ENCODE measurements around the gene MAS1L. TPM values are rescaled to one million over a fixed set of nuclear protein-coding genes. Genes with fewer than 3 reads are reported as not detected.
"Not testable (repeated sequence)": the region's sequence is repeated elsewhere in the genome, so short reads cannot be mapped to it uniquely, and the experiment has no call there.

MAS1L gene
- total RNA-seq, 1 donor from 2014 or later = not detected

DNA sequence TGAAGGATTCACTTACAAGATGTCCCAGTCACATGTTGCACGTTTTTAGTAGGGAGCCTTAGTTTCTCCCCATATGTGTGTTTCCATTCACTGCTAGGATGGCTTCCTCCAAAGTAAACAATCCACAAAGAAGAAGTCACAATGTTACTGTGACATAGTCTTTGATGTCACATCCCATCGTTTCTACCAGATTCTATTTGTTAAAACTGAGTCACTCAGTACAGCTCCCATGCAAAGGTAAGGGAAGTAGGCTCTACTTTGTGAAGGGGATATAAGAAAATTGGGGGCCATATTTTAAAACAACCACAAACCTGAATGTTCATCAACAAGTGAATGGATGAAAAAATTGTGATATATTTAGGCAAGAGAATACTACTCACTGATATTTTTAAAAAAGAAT is 30.8 kb downstream of the MAS1L start, which contains the start of the genes OR11A1 and OR2H1:
Gene OR11A1, minus strand, starts transcription at position 101 of the 400 bp plus-strand sequence. CDS start 29,430 bp downstream, outside the sequence.
Gene OR2H1, plus strand, starts transcription at position 185 of the 400 bp plus-strand sequence. CDS start 4,615 bp downstream, outside the sequence.
- Histone ChIP-seq H3K27ac (no peak within 1 kb of the TSS), H3F3A (ENCODE audit: low read depth) (no peaks in the 10 kb centered on the region), H3K27me3 (no peaks in the 10 kb centered on the region), H3K4me1 (no peaks in the 10 kb centered on the region), H4K20me1 (ENCODE audit: low read depth) (no peaks in the 10 kb centered on the region), H3K4me2 (no peak within 1 kb of the TSS), H3K79me2 (ENCODE audit: low read depth) (no peaks in the 10 kb centered on the region), H3K36me3 (no peaks in the 10 kb centered on the region), H3K4me3 (no peak within 1 kb of the TSS), H3K9me3 (ENCODE audit: low read depth) (no peaks in the 10 kb centered on the region), H2AFZ (replicated peaks) (no peak within 1 kb of the TSS), H3K9ac (no peak within 1 kb of the TSS)
- TF ChIP-seq EZH2phosphoT487 (IDR thresholded peaks at IDR 0.05) (no peak), EZH2 (IDR thresholded peaks at IDR 0.05) (no peak)
- H3K9me3 Mint-ChIP-seq = no peaks in the 10 kb centered on the region
- H3K4me3 Mint-ChIP-seq = no peak within 1 kb of the TSS
- H3K4me1 Mint-ChIP-seq = no peaks in the 10 kb centered on the region
- no peaks in the 10 kb centered on the region for H3K27me3 Mint-ChIP-seq (ENCODE audit: insufficient read depth, low read depth)
- no peak within 1 kb of the TSS for H3K27ac Mint-ChIP-seq
- no peak for DNase-seq (ENCODE audit: low spot score)
- H3K36me3 Mint-ChIP-seq = no peaks in the 10 kb centered on the region

DNA sequence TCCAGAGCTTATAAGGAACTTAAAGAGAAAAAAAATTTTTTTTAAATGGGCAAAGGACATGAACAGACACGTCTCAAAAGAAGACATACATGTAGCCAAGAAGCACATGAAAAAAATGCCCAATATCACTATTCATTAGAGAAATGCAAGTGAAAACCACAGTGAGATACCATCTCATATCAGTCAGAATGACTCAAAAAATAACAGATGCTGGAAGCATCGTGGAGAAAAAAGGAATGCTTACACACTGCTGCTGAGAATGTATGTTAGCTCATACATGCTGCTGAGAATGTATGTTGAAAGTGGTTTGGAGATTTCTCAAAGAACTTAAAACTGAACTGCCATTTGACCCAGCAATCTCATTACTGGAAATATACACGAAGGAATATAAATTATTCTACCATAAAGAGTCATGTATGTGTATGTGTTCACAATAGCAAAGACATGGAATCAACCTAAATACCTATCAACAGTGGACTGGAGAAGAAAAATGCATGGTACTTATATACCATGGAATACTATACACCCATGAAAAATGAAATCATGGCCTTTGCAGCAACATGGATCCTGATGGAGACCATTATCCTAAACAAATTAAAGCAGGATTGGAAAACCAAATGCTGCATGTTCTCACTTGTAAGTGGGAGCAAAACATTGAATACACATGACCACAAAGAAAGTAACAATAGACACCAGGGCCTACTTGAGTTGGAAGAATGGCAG is 36.1 kb downstream of the MAS1L start:
- TF ChIP-seq EZH2phosphoT487 (IDR thresholded peaks at IDR 0.05) (no peak), EZH2 (IDR thresholded peaks at IDR 0.05) (no peak)
- TF ChIP-seq, protein P1, sequence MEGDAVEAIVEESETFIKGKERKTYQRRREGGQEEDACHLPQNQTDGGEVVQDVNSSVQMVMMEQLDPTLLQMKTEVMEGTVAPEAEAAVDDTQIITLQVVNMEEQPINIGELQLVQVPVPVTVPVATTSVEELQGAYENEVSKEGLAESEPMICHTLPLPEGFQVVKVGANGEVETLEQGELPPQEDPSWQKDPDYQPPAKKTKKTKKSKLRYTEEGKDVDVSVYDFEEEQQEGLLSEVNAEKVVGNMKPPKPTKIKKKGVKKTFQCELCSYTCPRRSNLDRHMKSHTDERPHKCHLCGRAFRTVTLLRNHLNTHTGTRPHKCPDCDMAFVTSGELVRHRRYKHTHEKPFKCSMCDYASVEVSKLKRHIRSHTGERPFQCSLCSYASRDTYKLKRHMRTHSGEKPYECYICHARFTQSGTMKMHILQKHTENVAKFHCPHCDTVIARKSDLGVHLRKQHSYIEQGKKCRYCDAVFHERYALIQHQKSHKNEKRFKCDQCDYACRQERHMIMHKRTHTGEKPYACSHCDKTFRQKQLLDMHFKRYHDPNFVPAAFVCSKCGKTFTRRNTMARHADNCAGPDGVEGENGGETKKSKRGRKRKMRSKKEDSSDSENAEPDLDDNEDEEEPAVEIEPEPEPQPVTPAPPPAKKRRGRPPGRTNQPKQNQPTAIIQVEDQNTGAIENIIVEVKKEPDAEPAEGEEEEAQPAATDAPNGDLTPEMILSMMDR (IDR thresholded peaks at IDR 0.05) = no peak
- H3K36me3 ChIP-seq = no peaks in the 10 kb centered on the region
- peaks cover 5% of the 10 kb centered on the region for H3K27me3 Mint-ChIP-seq (ENCODE audit: insufficient read depth, low read depth)

DNA sequence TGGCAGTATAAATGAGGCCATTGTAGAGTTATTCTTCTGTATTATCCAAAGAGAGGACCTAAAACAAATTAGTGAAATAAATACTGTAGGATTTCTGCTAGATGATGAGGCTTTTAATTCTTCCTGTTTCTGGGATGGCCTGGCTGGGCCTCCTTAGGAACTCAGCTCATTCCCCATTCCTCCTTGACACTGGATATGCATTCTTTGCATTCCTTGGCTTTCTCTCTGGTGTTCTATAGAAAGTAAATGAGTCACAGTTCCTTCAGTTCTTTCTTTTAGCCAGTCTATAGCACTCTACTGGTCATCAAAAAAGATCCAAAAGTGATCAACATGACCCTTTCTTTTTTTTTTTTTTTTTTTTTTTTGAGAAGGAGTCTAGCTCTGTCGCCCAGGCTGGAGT is 40.1 kb downstream of the MAS1L start:
- no peak for TF ChIP-seq EZH2phosphoT487 (IDR thresholded peaks at IDR 0.05)
- TF ChIP-seq, protein P1 (IDR thresholded peaks at IDR 0.05) = no peak
- no peak for TF ChIP-seq EZH2 (IDR thresholded peaks at IDR 0.05)
- Histone ChIP-seq H3F3A (ENCODE audit: low read depth) (no peaks in the 10 kb centered on the region), H3K4me3 (no peak overlapping the region), H2AFZ (replicated peaks) (no peak overlapping the region), H3K27me3 (no peaks in the 10 kb centered on the region), H3K4me1 (no peaks in the 10 kb centered on the region), H3K4me2 (no peak overlapping the region), H3K79me2 (ENCODE audit: low read depth) (no peaks in the 10 kb centered on the region), H3K9ac (no peak overlapping the region), H3K27ac (no peak overlapping the region), H3K36me3 (no peaks in the 10 kb centered on the region), H3K9me3 (ENCODE audit: low read depth) (no peaks in the 10 kb centered on the region), H4K20me1 (ENCODE audit: low read depth) (no peaks in the 10 kb centered on the region)
- no peak overlapping the region for H3K4me3 Mint-ChIP-seq
- no peaks in the 10 kb centered on the region for H3K4me1 Mint-ChIP-seq
- H3K9me3 Mint-ChIP-seq = peaks cover 4% of the 10 kb centered on the region
- no peaks in the 10 kb centered on the region for H3K36me3 Mint-ChIP-seq
- H3K27me3 Mint-ChIP-seq (ENCODE audit: insufficient read depth, low read depth) = peaks cover 5% of the 10 kb centered on the region
- DNase-seq (ENCODE audit: low spot score) = peak; percentile 54
- H3K27ac Mint-ChIP-seq = no peak overlapping the region

More for the DNA sequence above, 36.1 kb downstream of the MAS1L start:
- Histone ChIP-seq H2AFZ (replicated peaks) (no peak overlapping the region), H3K4me3 (no peak overlapping the region), H3K27ac (no peak overlapping the region), H3K27me3 (no peaks in the 10 kb centered on the region), H3K9ac (no peak overlapping the region), H3F3A (ENCODE audit: low read depth) (no peaks in the 10 kb centered on the region), H3K79me2 (ENCODE audit: low read depth) (no peaks in the 10 kb centered on the region), H4K20me1 (ENCODE audit: low read depth) (no peaks in the 10 kb centered on the region), H3K4me1 (no peaks in the 10 kb centered on the region), H3K9me3 (ENCODE audit: low read depth) (no peaks in the 10 kb centered on the region), H3K4me2 (no peak overlapping the region)
- no peak overlapping the region for H3K4me3 Mint-ChIP-seq
- H3K27ac Mint-ChIP-seq = no peak overlapping the region
- H3K4me1 Mint-ChIP-seq = no peaks in the 10 kb centered on the region
- no peak for DNase-seq (ENCODE audit: low spot score)
- no peaks in the 10 kb centered on the region for H3K36me3 Mint-ChIP-seq
- no peaks in the 10 kb centered on the region for H3K9me3 Mint-ChIP-seq

DNA sequence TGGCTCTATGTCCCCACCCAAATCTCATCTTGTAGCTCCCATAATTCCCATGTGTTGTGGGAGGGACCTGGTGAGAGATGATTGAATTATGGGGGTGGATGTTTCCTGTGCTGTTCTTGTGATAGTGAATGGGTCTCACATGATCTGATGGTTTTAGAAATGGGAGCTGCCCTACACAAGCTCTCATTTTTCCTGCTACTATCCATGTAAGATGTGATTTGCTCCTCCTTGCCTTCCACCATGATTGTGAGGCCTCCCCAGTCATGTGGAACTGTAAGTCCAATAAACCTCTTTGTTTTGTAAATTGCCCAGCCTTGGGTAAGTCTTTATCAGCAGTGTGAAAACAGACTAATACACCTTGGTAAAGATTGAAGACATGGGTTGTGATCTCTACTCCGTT is 43.7 kb downstream of the MAS1L start:
- H3K27me3 Mint-ChIP-seq (ENCODE audit: insufficient read depth, low read depth); H3K4me3 Mint-ChIP-seq; H3K79me2 ChIP-seq (ENCODE audit: low read depth); H3F3A ChIP-seq (ENCODE audit: low read depth); H3K4me3 ChIP-seq; H4K20me1 ChIP-seq (ENCODE audit: low read depth); H3K4me2 ChIP-seq; H3K4me1 Mint-ChIP-seq; H3K9me3 ChIP-seq (ENCODE audit: low read depth); H3K4me1 ChIP-seq; H3K36me3 ChIP-seq; H2AFZ ChIP-seq (replicated peaks); H3K27me3 ChIP-seq; H3K27ac Mint-ChIP-seq; H3K9me3 Mint-ChIP-seq; DNase-seq (ENCODE audit: low spot score); H3K9ac ChIP-seq; H3K27ac ChIP-seq; H3K36me3 Mint-ChIP-seq: not testable (repeated sequence)

Data from neural progenitor cell (in vitro differentiated cells).